Epidermal melanocyte (primary cell): ENCODE data around the gene PIM3.

Experiments used
- DNase-seq: peaks from one replicate; pipeline ENCODE4 v3.0.0; 2011; ENCODE audit warnings: low spot score; ENCODE audit not compliant: insufficient read length

Gene PIM3

DNA sequence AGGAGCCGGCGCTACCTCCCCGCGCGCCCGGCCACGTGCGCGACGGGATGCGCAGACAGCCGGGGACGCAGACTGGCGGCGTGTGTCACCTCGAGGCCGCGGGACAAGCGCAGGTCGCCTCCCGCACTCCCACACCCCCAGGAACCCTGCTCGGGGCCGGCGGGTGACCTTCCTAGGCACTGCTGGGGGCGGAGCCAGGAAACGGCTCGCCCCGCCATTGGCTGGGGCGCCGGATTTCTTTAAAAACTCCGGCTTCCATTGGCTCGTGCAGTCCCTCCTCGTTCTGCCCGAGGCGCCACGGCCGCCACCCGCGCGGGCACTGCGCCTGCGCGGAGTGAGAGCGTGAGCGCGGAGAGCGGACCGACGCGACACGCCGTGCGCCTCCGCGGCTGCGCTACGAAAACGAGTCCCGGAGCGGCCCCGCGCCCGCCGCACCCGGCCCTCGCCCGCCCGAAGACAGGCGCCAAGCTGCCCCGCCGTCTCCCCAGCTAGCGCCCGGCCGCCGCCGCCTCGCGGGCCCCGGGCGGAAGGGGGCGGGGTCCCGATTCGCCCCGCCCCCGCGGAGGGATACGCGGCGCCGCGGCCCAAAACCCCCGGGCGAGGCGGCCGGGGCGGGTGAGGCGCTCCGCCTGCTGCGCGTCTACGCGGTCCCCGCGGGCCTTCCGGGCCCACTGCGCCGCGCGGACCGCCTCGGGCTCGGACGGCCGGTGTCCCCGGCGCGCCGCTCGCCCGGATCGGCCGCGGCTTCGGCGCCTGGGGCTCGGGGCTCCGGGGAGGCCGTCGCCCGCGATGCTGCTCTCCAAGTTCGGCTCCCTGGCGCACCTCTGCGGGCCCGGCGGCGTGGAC lies at the start of gene PIM3:
Gene PIM3 (plus strand): TSS at position 614 of the 846 bp plus-strand sequence. CDS start 176 bp downstream, at position 790.
- DNase-seq = peak; percentile 100

DNA sequence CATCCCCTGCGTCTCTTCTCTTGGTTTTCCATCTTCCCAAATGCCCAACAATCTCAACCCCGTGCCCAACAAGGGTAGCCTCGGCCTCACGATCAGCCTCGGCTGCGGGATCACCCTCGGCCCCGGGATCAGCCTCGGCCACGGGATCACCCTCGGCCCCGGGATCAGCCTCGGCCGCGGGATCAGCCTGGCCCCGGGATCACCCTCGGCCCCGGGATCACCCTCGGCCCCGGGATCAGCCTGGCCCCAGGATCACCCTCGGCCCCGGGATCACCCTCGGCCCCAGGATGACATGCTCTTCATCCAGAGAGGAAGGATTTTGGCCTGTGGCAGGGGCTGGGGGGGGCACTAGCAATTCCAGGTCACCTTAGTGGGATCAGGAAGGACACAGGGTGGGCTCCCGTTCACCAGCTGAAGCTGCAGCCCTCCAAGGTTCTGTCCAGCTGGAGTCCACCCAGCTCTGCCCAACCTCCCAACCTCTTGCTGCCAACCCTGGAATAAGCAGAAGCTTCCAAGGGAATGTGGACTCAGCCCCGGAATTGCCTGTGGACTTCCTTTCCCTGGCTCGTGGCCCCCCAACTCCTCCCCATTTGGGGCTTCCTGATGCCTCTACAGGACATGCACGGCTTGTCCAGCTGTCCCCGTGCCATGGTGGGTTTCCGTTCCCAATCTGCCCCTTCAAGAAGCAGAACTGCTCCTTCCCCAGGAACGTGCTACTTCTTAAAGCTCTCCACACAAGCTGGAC lies 48.5 kb upstream of the PIM3 start:
- no peak for DNase-seq

DNA sequence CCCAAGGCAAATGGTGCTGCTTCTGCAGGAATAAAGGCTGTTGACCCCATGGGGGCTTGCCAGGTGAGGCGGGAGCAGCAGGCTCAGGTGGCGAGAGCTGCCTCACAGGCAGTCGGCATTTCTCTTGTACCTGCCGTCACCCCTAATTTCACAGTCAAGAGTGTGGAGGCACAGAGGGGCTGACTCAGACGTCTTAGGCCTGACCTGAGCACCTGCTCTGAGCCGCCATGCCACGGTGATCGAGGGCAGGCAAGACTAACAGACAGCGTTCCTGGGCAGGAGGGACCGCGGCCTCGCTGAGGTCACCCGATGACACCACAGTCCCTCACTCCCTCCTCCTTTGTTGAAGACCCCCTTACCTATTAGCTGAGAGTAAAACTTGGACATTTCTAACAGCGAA lies 47.5 kb upstream of the PIM3 start:
- no peak for DNase-seq

DNA sequence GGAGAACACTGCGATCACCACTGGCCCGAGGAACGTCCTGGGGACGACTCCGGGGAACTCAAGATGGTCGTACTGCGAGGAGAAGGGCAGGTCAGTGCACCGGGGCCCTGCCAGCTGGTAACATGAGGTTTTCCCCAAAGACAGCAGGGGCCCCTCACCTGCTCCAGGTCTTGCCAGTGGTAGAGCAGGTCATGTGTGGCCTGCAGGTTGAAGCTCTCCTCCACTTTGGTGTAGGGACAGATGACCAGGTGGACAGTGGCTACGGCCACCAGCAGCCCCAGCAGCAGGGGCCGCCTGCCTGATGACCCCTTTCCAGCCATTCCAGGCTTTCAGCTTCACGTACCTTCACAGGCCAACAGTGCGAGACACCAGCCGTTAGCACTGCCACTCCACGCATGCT lies 47.1 kb upstream of the PIM3 start:
- DNase-seq = no peak

DNA sequence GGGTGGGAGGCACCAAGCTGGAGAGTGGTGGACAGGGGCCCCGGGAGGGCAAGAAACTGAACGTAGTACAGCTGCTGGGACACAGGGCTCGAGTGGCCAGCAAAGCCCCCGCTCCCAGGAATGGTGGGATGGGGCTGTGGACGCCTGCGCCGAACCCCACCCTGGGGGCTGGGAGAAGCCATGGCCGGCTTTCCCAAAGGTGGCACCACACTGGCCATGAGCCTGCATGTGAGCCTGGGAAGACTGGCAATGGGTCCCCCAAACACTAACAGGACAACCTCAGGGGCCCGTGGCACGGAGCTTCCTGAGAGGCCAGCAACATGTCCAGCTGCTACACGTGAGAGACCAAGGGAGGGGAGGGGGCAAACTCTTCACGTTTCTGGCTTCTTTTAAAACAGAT lies 46.3 kb upstream of the PIM3 start:
- no peak for DNase-seq

- no peak for DNase-seq
These were observed 45.0 kb upstream of the PIM3 start for GRCh38 chr22:49915610-49916009.

- DNase-seq = no peak
These were observed 43.7 kb upstream of the PIM3 start for GRCh38 chr22:49916831-49917230.

GRCh38 chr22:49917974-49918910 lies 42.3 kb upstream of the PIM3 start, which contains the start of the genes ALG12 and CRELD2:
ALG12 (minus strand) TSS chr22:49918438; CDS start chr22:49913765, 4,673 bp downstream.
CRELD2 (plus strand) TSS chr22:49918634; CDS start chr22:49918770, 136 bp downstream.
- peak; percentile 98 for DNase-seq

DNA sequence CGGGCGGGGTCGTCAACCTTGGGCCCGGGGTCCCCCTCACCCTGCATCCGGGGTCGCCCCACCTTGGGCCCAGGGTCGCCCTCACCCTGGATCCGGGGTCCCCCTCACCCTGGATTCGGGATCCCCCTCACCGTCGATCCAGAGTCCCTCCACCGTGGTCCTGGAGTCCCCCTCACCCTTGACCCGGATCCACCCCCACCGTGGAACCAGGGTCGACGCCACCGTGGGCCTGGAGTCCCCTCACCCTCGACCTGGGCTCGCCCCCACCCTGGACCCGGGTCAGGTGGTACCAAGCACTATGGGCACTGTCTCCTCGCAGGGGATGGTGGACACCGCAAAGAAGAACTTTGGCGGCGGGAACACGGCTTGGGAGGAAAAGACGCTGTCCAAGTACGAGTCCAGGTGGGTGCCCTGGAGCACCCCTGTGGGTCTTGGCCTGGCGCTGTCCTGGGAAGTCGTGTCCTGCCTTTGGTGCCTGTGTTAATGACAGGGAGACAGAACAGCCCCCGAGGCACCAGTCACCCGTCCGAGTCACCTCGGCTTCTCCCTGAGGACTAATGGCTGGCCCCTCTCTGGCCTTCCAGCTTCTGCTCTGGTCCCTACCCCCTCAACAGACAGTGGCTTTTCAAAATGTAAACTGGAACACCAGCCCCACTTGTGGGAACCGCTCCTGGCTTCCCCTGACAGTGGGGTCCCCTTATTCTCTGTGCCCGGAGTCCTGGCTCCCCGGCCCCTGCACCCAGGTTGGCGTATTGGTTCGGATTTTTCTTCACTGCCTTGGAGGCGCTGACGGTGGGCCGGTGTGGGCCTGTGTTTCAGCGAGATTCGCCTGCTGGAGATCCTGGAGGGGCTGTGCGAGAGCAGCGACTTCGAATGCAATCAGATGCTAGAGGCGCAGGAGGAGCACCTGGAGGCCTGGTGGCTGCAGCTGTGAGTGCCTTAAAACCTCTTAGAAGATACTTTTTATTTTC lies 41.4 kb upstream of the PIM3 start:
- DNase-seq = no peak

DNA sequence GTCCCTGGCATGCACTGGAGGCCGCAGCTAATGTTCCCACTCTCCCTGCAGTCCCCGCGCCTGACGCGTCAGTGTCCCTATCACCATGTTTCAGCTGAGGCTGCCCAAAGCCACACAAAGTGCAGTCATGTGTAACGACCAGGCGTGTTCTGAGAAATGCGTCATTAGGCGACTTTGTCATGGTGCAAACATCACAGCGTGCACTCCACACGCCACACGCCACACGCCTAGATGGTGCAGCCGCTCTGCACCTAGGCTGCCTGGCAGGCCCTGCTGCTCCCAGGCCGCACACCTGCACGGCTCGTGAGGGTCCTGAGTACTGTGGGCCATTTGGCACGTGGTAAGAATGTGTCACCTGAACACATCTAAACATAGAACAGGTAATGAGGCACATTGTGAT lies 39.7 kb upstream of the PIM3 start:
- DNase-seq = no peak

GRCh38 chr22:49921508-49922278 lies 38.9 kb upstream of the PIM3 start:
- DNase-seq = no peak

GRCh38 chr22:49922484-49922883 lies 38.1 kb upstream of the PIM3 start:
- no peak for DNase-seq

DNA sequence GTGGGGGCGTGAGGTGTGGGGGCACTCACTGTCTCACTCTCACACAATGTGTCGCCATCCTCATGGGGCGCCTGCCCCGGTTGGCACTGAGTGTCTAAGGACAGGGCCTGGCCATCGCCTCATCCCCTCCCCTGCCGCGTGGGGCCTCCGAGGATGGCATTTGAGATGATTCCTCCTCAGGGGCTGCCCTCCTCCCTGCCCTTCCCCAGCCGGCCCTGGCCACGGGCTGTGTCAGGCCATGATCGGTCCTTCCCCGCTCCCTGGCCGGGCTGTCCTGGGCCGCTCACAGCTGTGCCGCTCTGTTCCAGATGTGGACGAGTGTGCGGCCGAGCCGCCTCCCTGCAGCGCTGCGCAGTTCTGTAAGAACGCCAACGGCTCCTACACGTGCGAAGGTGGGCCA lies 37.6 kb upstream of the PIM3 start:
- no peak for DNase-seq

DNA sequence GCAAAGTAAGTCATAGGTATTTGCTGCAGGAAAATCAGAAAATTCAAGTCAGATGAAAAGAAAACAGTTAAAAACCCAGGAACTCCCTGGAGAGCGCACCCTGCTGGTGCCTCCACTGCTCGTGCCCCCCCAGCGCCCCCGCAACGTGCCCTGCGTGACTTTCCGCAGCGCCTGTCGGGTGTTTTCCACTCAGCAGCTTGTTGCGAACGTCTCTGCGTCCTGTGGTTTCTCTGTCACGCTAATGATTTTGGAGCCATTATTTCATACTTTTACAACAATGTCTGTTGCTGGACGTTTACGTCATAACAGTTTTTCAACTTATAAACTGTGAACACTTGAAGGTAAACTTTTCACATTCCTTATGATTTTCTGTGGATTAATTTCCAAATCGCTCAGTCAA lies 37.1 kb upstream of the PIM3 start:
- no peak for DNase-seq

DNA sequence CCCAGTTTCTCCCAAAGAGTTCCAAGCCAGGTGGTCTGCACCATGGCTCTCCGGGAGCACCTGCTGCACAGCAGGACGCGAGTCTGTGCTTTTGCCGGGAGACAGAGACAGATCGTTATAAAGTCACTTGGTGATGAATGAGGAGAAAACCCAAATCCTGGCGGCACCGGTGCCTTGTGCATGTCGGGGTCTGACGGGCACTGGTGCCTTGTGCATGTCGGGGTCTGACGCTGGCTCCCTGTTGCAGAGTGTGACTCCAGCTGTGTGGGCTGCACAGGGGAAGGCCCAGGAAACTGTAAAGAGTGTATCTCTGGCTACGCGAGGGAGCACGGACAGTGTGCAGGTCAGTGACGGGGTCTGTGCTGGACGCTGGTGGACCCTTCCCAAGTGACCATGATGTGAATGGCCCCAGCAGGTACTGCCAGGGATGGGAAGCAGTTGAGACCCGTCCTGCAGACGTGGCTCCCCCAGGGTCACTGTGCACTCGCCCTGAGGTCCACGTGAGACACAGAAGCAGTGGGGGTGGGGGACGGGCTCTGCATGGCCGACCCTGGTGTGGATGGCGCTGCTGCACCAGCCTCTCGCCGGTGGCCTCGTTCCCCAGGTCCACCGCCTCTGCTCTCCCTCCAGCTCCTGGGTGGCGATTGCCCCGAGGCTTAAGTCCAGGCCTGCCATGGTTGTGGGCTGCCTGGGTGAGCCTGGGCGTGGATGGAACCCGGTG lies 36.3 kb upstream of the PIM3 start:
- DNase-seq = no peak

DNA sequence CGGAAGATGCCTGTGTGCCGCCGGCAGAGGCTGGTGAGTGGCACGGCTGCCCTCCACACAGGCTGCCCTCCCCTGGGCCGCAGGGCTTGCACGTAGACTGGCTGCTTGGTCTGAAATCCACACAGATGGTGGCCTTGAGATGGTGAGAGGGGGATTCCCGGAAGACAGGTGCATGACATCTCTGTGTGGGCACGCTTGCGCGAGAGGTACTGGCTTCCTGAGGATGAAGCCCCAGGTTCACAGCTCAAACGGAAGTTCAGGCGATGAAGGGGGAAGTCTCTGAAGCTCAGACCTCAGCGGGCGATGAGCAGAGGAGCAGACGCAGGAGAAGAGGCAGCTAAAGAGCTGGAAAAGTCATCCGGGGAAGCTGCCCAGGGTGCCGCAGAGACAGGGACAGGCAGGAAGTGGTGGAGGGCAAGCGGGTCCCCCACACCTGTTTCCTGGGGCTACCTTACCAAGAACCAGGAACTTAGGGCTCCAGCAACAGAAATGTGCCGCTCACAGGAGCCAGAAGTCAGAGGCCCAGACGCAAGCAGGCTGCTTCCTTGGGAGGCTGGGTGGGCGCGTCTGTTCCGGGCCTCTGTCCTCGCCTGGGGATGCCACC lies 34.9 kb upstream of the PIM3 start:
- DNase-seq = no peak

DNA sequence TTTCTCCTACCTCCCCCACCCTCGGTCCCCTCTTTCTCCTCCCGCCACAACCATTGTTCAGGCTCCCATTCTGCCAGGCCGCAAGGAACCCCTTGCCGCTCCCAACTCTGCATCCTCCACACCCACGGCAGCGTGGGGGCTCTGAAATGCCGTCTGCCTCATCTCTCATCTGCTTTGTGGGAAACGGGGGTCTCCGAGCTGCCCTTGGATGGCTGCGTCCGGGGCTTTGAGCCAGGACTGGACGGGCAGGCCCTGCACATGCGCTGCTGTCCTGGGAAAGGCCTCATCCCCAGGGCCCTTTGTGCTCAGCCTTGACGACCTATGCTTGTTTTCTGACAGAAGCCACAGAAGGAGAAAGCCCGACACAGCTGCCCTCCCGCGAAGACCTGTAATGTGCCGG lies 33.7 kb upstream of the PIM3 start:
- DNase-seq = no peak

- DNase-seq = no peak
These were observed 32.9 kb upstream of the PIM3 start for GRCh38 chr22:49927483-49928184.
